Measurements from ENCODE around the gene ISL1. TPM values are rescaled to one million over a fixed set of nuclear protein-coding genes. Genes with fewer than 3 reads are reported as not detected.

Gene ISL1
- total RNA-seq, 1 donor from 2014 or later, result not detected

GRCh38 chr5:51387884-51388275 lies 4.6 kb downstream of the ISL1 start:
- no peak for ATAC-seq

GRCh38 chr5:51388488-51389287 lies 5.4 kb downstream of the ISL1 start:
- no peak for ATAC-seq

GRCh38 chr5:51389288-51389576 lies 6.0 kb downstream of the ISL1 start:
- no peak for ATAC-seq

GRCh38 chr5:51389577-51390463 lies 6.6 kb downstream of the ISL1 start:
- ATAC-seq, result no peak

GRCh38 chr5:51391175-51391574 lies 7.9 kb downstream of the ISL1 start:
- no peak for ATAC-seq

- ATAC-seq, result no peak
These were observed 9.5 kb downstream of the ISL1 start for GRCh38 chr5:51392689-51393199.

- ATAC-seq, result no peak
These were observed 11.4 kb downstream of the ISL1 start for GRCh38 chr5:51394609-51395008.

- ATAC-seq, result no peak
These were observed 12.0 kb downstream of the ISL1 start for GRCh38 chr5:51395245-51395644.

- no peak for ATAC-seq
These were observed 12.6 kb downstream of the ISL1 start for GRCh38 chr5:51395666-51396356.

- ATAC-seq, result no peak
These were observed 13.5 kb downstream of the ISL1 start for GRCh38 chr5:51396797-51397196.

GRCh38 chr5:51397996-51398395 lies 14.7 kb downstream of the ISL1 start:
- no peak for ATAC-seq

GRCh38 chr5:51398875-51399642 lies 15.8 kb downstream of the ISL1 start:
- ATAC-seq, result no peak

GRCh38 chr5:51399643-51400006 lies 16.4 kb downstream of the ISL1 start:
- ATAC-seq, result no peak

GRCh38 chr5:51404255-51404654 lies 21.0 kb downstream of the ISL1 start:
- no peak for ATAC-seq

- ATAC-seq, result no peak
These were observed 28.7 kb downstream of the ISL1 start for GRCh38 chr5:51411921-51412325.

GRCh38 chr5:51414516-51414915 lies 31.3 kb downstream of the ISL1 start:
- no peak for ATAC-seq

GRCh38 chr5:51416149-51416548 lies 32.9 kb downstream of the ISL1 start:
- no peak for ATAC-seq

GRCh38 chr5:51433052-51433710 lies 49.9 kb downstream of the ISL1 start:
- no peak for ATAC-seq

- ATAC-seq, result no peak
These were observed 56.0 kb downstream of the ISL1 start for GRCh38 chr5:51439232-51439631.
